ENCODE data around the gene VPS16. TPM values are rescaled to one million over a fixed set of nuclear protein-coding genes. Genes with fewer than 3 reads are reported as not detected.

VPS16 gene
- total RNA-seq (2022; extraction: Qiagen RNA extraction; ENCODE audit: low read depth), result 27.4 to 36.9 TPM (median 31.6 TPM) in 5 replicates

GRCh38 chr20:2840138-2840966, at the start of gene VPS16, which contains the start of gene PCED1A:
Gene VPS16 (plus strand): TSS chr20:2840745. CDS start chr20:2840775, 30 bp downstream.
Gene PCED1A (minus strand): TSS chr20:2840655. CDS start chr20:2839912, 743 bp downstream.

DNA sequence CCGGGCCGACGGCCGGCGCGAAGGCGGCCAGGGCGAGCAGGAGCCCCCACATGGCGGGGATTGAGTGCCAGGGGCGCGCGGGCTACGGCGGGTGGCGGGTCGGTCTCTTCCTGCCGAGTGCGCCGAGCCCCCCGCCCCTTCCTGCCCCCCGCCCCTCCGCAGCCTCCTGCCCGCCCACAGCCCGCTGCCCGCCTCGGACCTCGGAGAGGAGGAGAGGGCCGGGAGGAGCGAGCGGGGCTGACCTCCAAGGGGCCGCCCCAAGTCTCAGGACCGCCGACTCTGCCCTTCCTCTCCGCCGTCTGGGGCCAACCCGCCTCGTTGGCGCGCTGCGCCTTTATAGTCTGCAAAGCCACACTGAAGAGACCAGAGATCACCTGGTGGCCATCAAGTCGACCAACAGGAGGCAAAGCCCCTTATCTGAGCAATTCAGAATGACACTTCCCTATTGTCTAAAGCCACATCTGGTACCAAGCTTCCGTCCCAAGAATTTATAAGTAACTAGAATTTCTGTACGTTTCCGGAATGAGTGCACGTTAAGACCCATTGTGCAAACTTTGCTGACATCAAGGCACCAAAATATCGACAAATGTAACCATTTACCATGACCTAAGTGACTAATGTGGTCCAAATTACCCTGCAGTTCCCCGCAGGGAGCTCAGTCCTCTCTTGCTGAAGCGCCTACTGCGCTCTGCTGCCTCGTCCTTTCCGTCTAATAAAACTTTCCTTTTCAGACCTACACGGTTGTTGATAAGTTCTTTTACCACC, 39.8 kb upstream of the VPS16 start, which contains the start of gene CPXM1:
TSS of gene CPXM1 (minus strand) at position 107 of the 765 bp plus-strand sequence. CDS start at position 52, 55 bp downstream.

GRCh38 chr20:2814587-2815051, 25.9 kb upstream of the VPS16 start, which contains the start of gene C20orf141:
Gene C20orf141 (plus strand): TSS chr20:2814987. CDS start chr20:2815185, 198 bp downstream.

DNA sequence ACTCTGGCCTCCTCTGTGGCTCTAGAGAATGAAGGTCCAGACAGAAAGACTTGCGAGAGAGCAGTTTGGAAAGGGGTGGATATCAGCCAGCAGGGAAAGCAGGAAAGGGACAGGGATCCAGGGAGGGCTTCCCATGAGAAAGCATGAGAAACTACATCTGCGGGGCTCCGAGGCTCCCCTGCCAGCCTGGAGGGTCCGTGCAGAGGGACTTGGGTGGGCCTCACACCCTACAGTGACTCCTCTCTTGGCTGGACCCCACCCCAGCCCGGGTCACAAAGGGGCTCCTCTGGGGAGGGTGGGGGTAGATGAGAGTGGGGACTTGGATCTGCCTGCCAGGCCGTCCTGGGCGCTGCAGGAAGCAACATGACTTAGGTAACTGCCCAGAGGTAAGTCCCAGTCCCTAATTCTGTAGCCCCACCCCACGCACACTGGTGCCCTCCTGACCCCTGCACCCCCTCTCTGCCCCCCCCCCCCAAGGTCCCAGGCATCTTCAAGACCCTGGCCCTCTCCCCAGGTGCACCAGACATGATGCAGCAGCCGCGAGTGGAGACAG, 24.4 kb upstream of the VPS16 start, which contains the start of gene TMEM239:
TSS of gene TMEM239 (plus strand) at position 335 of the 553 bp plus-strand sequence. CDS start at position 526, 191 bp downstream.

DNA sequence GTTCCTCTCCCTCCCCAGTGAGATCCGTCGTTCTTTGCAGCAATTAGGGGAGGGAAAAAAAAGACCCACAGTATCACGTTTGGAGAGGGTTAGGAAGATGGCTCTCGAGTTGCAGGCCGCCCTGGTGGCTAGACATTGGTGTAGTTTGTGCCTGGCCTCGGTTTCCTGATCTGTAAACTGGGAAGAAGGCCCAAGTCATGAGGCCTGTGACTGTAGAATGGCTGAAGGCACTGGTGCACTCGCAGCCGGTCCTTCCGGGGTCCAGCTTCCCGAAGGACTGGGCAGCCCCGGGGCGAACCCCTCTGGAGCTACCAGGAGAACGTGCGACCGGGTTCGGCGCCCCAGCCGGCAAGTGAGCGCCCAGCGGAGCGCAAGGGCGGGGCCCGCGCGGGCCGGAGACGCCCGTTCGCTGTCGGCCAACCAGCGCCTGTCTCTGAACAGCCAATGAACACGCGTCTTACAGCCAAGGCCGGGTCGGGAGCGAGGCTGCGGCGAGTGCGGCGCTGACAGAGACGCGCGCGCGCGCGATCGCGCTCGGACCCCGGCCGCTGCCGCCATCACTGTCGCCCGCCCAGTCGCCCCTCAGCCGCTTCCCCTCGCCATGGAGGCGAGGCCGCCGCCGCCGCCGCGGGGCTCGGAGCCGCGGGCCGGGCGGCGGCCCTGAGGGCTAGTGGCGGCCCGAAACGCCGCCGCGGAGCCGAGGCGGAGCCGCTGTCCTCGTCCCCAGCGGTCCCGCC, 32.6 kb downstream of the VPS16 start, which contains the start of gene PTPRA:
TSS of gene PTPRA (plus strand) at position 472 of the 737 bp plus-strand sequence. CDS start 90,797 bp downstream, outside the sequence.

Other genes starting within 250 kb of the VPS16 start
- 593 to 697 TPM (median 621 TPM) in 5 replicates for gene NOP56, start 188.1 kb upstream of the VPS16 start, total RNA-seq (2022; extraction: Qiagen RNA extraction; ENCODE audit: low read depth)
- 128 to 135 TPM (median 133 TPM) in 5 replicates for gene IDH3B, start 176.5 kb upstream of the VPS16 start, total RNA-seq (2022; extraction: Qiagen RNA extraction; ENCODE audit: low read depth)
- 2.2 to 4.7 TPM (median 2.4 TPM) in 5 replicates for gene EBF4, start 148.0 kb upstream of the VPS16 start, total RNA-seq (2022; extraction: Qiagen RNA extraction; ENCODE audit: low read depth)
- not detected in 5 replicates for gene CPXM1, start 40.1 kb upstream of the VPS16 start, total RNA-seq (2022; extraction: Qiagen RNA extraction; ENCODE audit: low read depth)
- 0.22 to 0.55 TPM (median 0.35 TPM) in 4 of 5 replicates, not detected in the other for gene C20orf141, start 25.8 kb upstream of the VPS16 start, total RNA-seq (2022; extraction: Qiagen RNA extraction; ENCODE audit: low read depth)
- gene TMEM239, start 24.4 kb upstream of the VPS16 start, total RNA-seq (2022; extraction: Qiagen RNA extraction; ENCODE audit: low read depth), result not detected in 5 replicates
- 20.5 to 32.2 TPM (median 30.2 TPM) in 5 replicates for gene PCED1A, start 90 bp upstream of the VPS16 start, total RNA-seq (2022; extraction: Qiagen RNA extraction; ENCODE audit: low read depth)
- gene PTPRA, start 32.7 kb downstream of the VPS16 start, total RNA-seq (2022; extraction: Qiagen RNA extraction; ENCODE audit: low read depth), result 32.1 to 40.1 TPM (median 37.5 TPM) in 5 replicates
- gene GNRH2, start 202.9 kb downstream of the VPS16 start, total RNA-seq (2022; extraction: Qiagen RNA extraction; ENCODE audit: low read depth), result 0.15 to 0.37 TPM (median 0.20 TPM) in 3 of 5 replicates, not detected in the others
- gene MRPS26, start 205.3 kb downstream of the VPS16 start, total RNA-seq (2022; extraction: Qiagen RNA extraction; ENCODE audit: low read depth), result 106 to 168 TPM (median 150 TPM) in 5 replicates
- not detected in 5 replicates for gene OXT, start 230.9 kb downstream of the VPS16 start, total RNA-seq (2022; extraction: Qiagen RNA extraction; ENCODE audit: low read depth)
- gene AVP, start 244.0 kb downstream of the VPS16 start, total RNA-seq (2022; extraction: Qiagen RNA extraction; ENCODE audit: low read depth), result not detected in 5 replicates